HepG2 (cell line): ENCODE results near the gene SP6. TPM values are rescaled to one million over a fixed set of nuclear protein-coding genes. Genes with fewer than 3 reads are reported as not detected.
A peak's percentile ranks its signal among the peaks of the same experiment; 100 is the strongest.

Experiments used
- ATAC-seq: fragments of 200-7000 bp; cut with Tn5 transposase; 3 replicates; pipeline ENCODE4 v1.9.1; 2020; ENCODE audit warnings: mild to moderate bottlenecking, moderate library complexity
- BruUV-seq: library from RNA; stranded (reverse); fragments of 400-500 nt; replicated peaks from 2 replicates; lab custom pipeline; 2021; lab: Mats Ljungman, UMichigan
- CTCF ChIA-PET: fragments of 300-600 bp; formaldehyde crosslinking; extraction: SDS; loops from one replicate; lab custom pipeline; 2021; ENCODE audit warnings: low total read pairs, inconsistent platforms, low intra/inter-chr PET ratio; lab: Yijun Ruan, JAX
- POLR2A ChIA-PET: fragments of 350-600 bp; sonication (Branson Sonifier 250); formaldehyde crosslinking; loops from one replicate; lab custom pipeline; 2020; ENCODE audit warnings: antibody characterized with exemption, inconsistent platforms; lab: Yijun Ruan, JAX
- DNase-seq: peaks from one replicate; pipeline ENCODE4 v3.0.0-alpha.2; 2015; ENCODE audit warnings: low spot score
- FAIRE-seq: peaks from 3 replicates; lab custom pipeline; 2011; peaks lifted over from hg19 to GRCh38; lab: Jason Lieb, UNC
- H2AFZ ChIP-seq: one replicate; pipeline ENCODE4 v1.6.1; 2011; ENCODE audit warnings: low read length, inconsistent platforms
- H3K27ac ChIP-seq: fragments of 300-600 bp; 3 replicates; pipeline ENCODE4 v1.8.0; 2011; ENCODE audit warnings: mixed run types, mild to moderate bottlenecking, mixed read lengths, low read length, inconsistent platforms; ENCODE audit not compliant: insufficient read depth; ENCODE audit errors: extremely low read length
- H3K27me3 ChIP-seq, 2 experiments: fragments of 200-600 bp in 1 of 2; 2 replicates in 1 of 2; 3 replicates in 1 of 2; pipeline versions ENCODE4 v1.6.0 to v1.8.0; 2011; ENCODE audit warnings: low read length in 2 of 2, mild to moderate bottlenecking in 2 of 2, moderate library complexity in 2 of 2, inconsistent platforms in 1 of 2; ENCODE audit not compliant: insufficient read depth in 2 of 2, control insufficient read depth in 1 of 2
- H3K36me3 ChIP-seq, 2 experiments: fragments of 200-600 bp in 1 of 2; replicated peaks in 1 of 2; 2 replicates in 1 of 2; 3 replicates in 1 of 2; pipeline versions ENCODE4 v1.5.1 to v1.8.0; 2011; ENCODE audit warnings: low read length in 2 of 2, inconsistent platforms in 1 of 2; ENCODE audit not compliant: insufficient read depth in 2 of 2, control insufficient read depth in 1 of 2
- H3K4me1 ChIP-seq: 2 replicates; pipeline ENCODE4 v1.5.1; 2012; ENCODE audit warnings: low read length, inconsistent platforms; ENCODE audit not compliant: insufficient read depth
- H3K4me2 ChIP-seq: 2 replicates; pipeline ENCODE4 v1.6.0; 2011; ENCODE audit warnings: low read depth, low read length, inconsistent platforms
- H3K4me3 ChIP-seq, 3 experiments: fragments of 200-600 bp in 1 of 3; sonication (generic), shearing (Covaris generic) in 1 of 3; replicated peaks in 1 of 3; 2 replicates each; pipeline ENCODE4 v1.5.1; 2011 to 2016; ENCODE audit warnings: low read length in 3 of 3, inconsistent platforms in 2 of 3, low read depth in 2 of 3, mild to moderate bottlenecking in 2 of 3, control low read depth in 1 of 3, mixed read lengths in 1 of 3; ENCODE audit not compliant: insufficient read depth in 1 of 3
- H3K79me2 ChIP-seq: one replicate; pipeline ENCODE4 v1.6.1; 2011; ENCODE audit warnings: low read length, inconsistent platforms; ENCODE audit not compliant: insufficient read depth
- H3K9ac ChIP-seq: 2 replicates; pipeline ENCODE4 v1.6.0; 2011; ENCODE audit warnings: mild to moderate bottlenecking, low read depth, low read length, inconsistent platforms; ENCODE audit not compliant: insufficient read depth
- H3K9me3 ChIP-seq: 2 replicates; pipeline ENCODE4 v1.5.1; 2012; ENCODE audit warnings: mild to moderate bottlenecking, low read length
- H4K20me1 ChIP-seq: 2 replicates; pipeline ENCODE4 v1.6.0; 2011; ENCODE audit warnings: inconsistent platforms, mild to moderate bottlenecking, low read length, moderate library complexity; ENCODE audit not compliant: insufficient read depth
- ZNF768 ChIP-seq: sonication (generic); formaldehyde crosslinking; IDR thresholded peaks from 2 replicates; pipeline ENCODE4 v1.4.0; 2020; ENCODE audit warnings: missing genetic modification reagents
- WGBS: methylation state at CpG from one replicate; pipeline ENCODE4 v1.1.6; 2017; ENCODE audit warnings: low lambda C conversion rate; 5-methylcytosine and 5-hydroxymethylcytosine counted together
- in situ Hi-C: cut with HindIII; loops from 2 replicates; pipeline ENCODE4 v1.10.0; 2017; ENCODE audit warnings: low pct_unique_long_range_greater_than_20kb; ENCODE audit not compliant: extremely low pct_ligation_motif_present
- intact Hi-C: fragments of 100-400 bp; cut with micrococcal nuclease; formaldehyde crosslinking; loops from one replicate; pipeline ENCODE4 v1.10.0; 2022; ENCODE audit not compliant: unreplicated experiment
- polyA plus RNA-seq, 8 experiments: library from polyadenylated mRNA; depleted of rRNA in 3 of 8; stranded (reverse) in 7 of 8; unstranded in 1 of 8; fragments of >200 nt; fragmentation: Illumina TruSeq in 4 of 8; extraction: Trizol in 4 of 8; gene quantifications; 2 replicates each; pipeline versions ENCODE4 v1.2.1 to v1.2.3, GENCODE V29; 2011 to 2016; ENCODE audit warnings: low read depth in 4 of 8, missing spikeins in 1 of 8, mixed read lengths in 1 of 8; ENCODE audit not compliant: insufficient read depth in 1 of 8
- total RNA-seq, 5 experiments: library from RNA; depleted of rRNA; stranded (reverse); fragments of >200 nt; fragmentation: Illumina TruSeq; extraction: Trizol; gene quantifications; 2 replicates each; pipeline ENCODE4 v1.2.3, GENCODE V29; 2016; ENCODE audit warnings: low read depth in 1 of 5
- TF ChIP-seq, protein P1 (sequence below): sonication (generic); formaldehyde crosslinking; IDR thresholded peaks from 2 replicates; pipeline ENCODE4 v1.4.0; 2020; ENCODE audit warnings: low read depth, missing genetic modification reagents

The SP6 gene
- total and polyA plus RNA-seq, 2 of the 13 experiments (the other 11 are each of a cell fraction or from before 2014, with no cell fraction given) = 0.07 TPM

- in situ Hi-C loops = no loop called here
- Histone ChIP-seq H3K27me3 (peaks cover 4 to 12% of the 10 kb centered on the region in 2 experiments; a peak in 3 of 5 replicates), H3K4me1 (peaks cover 12% of the 10 kb centered on the region), H4K20me1 (peaks cover 4% of the 10 kb centered on the region; the same call in 1 of the 2 replicates), H3K4me3 (no peak overlapping the region), H3K4me2 (no peak overlapping the region), H2AFZ (no peak overlapping the region)
- ATAC-seq (no peak), FAIRE-seq (no peak)
- CTCF ChIA-PET = no interaction called here
- TF ChIP-seq, protein P1, sequence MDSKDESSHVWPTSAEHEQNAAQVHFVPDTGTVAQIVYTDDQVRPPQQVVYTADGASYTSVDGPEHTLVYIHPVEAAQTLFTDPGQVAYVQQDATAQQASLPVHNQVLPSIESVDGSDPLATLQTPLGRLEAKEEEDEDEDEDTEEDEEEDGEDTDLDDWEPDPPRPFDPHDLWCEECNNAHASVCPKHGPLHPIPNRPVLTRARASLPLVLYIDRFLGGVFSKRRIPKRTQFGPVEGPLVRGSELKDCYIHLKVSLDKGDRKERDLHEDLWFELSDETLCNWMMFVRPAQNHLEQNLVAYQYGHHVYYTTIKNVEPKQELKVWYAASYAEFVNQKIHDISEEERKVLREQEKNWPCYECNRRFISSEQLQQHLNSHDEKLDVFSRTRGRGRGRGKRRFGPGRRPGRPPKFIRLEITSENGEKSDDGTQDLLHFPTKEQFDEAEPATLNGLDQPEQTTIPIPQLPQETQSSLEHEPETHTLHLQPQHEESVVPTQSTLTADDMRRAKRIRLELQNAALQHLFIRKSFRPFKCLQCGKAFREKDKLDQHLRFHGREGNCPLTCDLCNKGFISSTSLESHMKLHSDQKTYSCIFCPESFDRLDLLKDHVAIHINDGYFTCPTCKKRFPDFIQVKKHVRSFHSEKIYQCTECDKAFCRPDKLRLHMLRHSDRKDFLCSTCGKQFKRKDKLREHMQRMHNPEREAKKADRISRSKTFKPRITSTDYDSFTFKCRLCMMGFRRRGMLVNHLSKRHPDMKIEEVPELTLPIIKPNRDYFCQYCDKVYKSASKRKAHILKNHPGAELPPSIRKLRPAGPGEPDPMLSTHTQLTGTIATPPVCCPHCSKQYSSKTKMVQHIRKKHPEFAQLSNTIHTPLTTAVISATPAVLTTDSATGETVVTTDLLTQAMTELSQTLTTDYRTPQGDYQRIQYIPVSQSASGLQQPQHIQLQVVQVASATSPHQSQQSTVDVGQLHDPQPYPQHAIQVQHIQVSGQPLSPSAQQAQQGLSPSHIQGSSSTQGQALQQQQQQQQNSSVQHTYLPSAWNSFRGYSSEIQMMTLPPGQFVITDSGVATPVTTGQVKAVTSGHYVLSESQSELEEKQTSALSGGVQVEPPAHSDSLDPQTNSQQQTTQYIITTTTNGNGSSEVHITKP = no peak
- peak; percentile 38; the same call in 1 of the 2 replicates for TF ChIP-seq ZNF768
- TF ChIP-seq, all 625 proteins: peak for 1
- WGBS = 93% methylated on average over 16 of the region's 16 CpGs
- POLR2A ChIA-PET = no interaction called here
- intact Hi-C loops = no loop called here
- no TSS peak for BruUV-seq
- Histone ChIP-seq H3K27ac (no peak overlapping the region), H3K79me2 (no peaks in the 10 kb centered on the region), H3K9me3 (no peaks in the 10 kb centered on the region), H3K36me3 (peaks cover 4 to 7% of the 10 kb centered on the region in 2 experiments; a peak in 3 of 5 replicates), H3K9ac (no peak overlapping the region)
- no peak for DNase-seq
These were observed 44.7 kb downstream of the SP6 start for GRCh38 chr17:47806026-47806912.
